Measurements from ENCODE around the gene UBL4B.

UBL4B gene

DNA sequence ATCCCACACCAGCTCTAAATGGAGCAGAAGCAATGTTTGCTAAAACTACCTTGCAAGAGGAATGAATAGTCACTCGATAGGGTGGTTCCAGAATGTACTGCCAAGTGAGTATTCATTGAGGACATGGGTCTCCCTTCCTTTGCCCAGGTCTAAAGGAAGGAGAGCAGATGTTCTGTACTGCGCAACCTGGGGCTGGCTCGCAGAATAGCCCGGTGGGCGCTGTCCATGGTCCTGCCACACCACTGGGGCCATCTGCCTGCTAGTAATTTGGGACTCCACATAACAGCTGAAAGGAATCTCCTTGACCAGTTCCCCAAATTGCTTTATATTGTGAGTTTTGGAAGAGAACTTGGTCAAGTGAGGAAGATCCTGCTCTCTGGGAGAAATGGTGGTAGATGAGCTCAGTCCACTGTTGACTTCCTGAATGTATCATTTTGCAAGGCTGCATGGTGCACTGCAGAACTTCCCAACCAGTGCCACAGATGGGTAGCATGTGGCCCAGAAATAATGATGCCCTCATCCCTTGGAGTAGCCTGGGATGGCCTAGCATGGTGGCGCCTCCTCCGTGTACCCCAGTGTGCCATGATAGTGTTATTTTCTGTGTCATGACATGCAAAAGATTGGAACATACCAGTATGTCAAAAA lies 43.8 kb downstream of the UBL4B start:
- peak; percentile 15 for DNase-seq (ENCODE audit: low spot score)

DNA sequence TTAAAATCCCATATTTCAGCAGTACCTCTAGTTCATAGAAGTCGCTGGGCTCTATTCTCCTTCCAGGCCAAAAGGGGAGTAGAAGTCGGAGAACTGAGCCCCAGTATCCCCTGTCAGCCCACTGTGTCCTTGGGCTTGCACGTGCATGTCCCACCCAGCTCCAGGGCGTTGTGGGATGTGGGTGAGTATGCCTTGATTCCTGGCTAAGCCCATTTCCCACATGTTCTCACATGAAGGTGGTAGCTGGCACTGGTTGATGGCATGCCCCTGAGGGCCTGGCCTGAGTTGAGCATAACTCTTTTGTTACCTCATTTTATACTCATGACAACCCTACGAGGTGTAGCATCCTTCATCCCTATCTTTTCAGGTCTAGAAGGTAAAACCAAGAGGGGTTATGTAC lies 46.0 kb downstream of the UBL4B start:
- no peak for DNase-seq (ENCODE audit: low spot score)

DNA sequence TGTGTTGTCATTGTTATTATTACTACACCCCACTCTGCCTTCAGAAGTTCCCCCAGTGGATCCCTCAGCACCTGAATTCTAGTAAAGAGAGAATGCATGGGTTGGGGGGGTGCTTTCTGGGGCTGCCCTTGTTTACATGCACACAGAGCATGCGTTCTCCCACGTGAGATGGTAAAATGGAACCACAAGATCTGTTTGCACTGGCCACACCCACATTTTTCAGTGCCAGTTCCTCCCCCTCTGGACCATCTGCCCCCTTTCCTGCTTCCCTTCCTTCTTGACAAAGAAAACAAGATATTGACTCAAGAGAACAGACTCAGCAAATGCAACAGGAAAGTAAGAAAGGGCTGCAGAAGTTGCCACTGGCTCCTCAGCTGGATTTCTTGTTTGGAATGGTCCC lies 46.9 kb downstream of the UBL4B start:
- no peak for DNase-seq (ENCODE audit: low spot score)

DNA sequence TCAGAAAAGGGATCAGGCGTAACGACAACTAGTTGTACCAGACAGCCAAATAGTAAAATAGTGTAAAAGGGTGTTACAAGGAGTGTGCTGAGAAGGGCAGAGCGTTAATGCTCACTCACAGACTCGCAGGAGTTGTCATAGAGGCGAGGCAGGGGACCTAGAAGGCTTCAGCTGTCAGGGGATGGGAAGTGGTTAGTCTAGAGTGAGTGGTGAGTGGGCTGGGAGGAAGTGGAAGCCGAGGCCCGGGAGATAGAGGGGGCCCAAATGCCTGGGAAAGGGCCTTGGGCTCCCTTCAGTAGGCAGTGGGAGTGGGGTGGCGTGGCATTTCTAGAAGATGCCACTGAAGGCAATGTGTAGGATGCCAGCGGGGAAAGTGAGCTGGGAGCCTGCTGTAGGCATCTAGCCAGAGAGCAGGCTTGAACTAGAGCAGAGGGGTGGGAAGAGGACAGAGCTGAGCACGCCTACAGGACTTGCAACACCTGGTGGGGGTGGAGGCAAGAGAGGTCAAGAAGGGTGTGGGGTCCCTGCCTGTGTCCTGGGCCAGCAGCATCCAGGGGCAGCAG lies 48.4 kb downstream of the UBL4B start:
- DNase-seq (ENCODE audit: low spot score): no peak

DNA sequence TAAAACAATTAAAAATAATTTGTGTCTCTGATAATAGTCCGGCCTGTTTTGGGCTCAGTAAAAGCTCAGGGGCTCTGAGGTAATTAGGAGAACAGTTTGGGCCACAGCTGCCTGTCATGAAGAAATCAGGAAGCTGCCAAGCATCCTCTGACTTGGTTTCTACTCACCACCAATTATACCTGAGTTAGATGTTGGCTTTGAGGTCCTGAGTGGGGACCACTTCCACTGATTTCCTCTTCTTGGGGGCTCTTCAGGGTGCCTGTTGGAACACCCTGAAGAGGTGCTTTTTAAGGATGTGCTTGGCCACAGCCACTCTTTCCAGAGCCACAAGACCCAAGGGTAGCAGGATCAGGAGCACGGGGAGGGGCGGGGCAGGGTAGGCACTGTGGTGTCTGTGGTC lies 48.9 kb downstream of the UBL4B start:
- no peak for DNase-seq (ENCODE audit: low spot score)

DNA sequence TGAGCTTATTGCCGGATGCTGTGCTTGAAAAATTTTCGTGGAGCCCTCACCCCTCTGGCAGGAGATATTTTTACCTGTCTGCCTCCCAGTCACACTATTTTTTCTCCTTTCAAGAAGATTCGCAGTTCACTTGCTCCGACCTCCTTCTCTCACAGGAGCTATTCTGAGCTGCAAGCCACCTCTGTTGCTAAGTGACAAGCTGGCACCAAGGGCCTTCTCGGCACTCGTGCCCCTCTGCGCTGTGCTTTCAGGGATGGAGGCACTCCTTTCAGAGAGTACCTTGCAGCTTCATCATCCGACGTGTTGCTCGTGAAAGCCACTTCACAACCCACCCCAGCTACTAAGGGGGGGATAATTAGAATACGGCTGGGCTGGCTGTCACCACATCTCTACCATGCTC lies 49.6 kb downstream of the UBL4B start:
- no peak for DNase-seq (ENCODE audit: low spot score)
